Epithelial cell of esophagus (primary cell): Measurements from ENCODE around the gene NPHS1.
A peak's percentile ranks its signal among the peaks of the same experiment; 100 is the strongest.
"Not testable (repeated sequence)": the region's sequence is repeated elsewhere in the genome, so short reads cannot be mapped to it uniquely, and the experiment has no call there.

Experiments used
- DNase-seq: peaks from one replicate; pipeline ENCODE4 v3.0.0; 2010; ENCODE audit warnings: low read depth
- H3K4me3 ChIP-seq: 2 replicates; pipeline ENCODE4 v1.5.1; 2011; ENCODE audit warnings: mild to moderate bottlenecking, low read length, control low read depth
- CTCF ChIP-seq: IDR thresholded peaks from 2 replicates; pipeline ENCODE4 v1.5.1; 2011; ENCODE audit warnings: low read depth, mild to moderate bottlenecking, low read length, control low read depth, inconsistent platforms; ENCODE audit not compliant: insufficient read depth; ENCODE audit errors: missing control alignments

Gene NPHS1

GRCh38 chr19:35846038-35846668 lies 6.2 kb downstream of the NPHS1 start:
- peak; percentile 7 for TF ChIP-seq CTCF
- no peak for DNase-seq
- no peak overlapping the region for H3K4me3 ChIP-seq

GRCh38 chr19:35845215-35846037 lies 6.9 kb downstream of the NPHS1 start:
- DNase-seq, result peak; percentile 40
- TF ChIP-seq CTCF, result no peak
- no peak overlapping the region for H3K4me3 ChIP-seq

- TF ChIP-seq CTCF, result no peak
Observed at GRCh38 chr19:35844482-35845214, 7.7 kb downstream of the NPHS1 start.

GRCh38 chr19:35843676-35844481 lies 8.4 kb downstream of the NPHS1 start:
- no peak for TF ChIP-seq CTCF
- H3K4me3 ChIP-seq, result no peak overlapping the region
- DNase-seq, result no peak

More at GRCh38 chr19:35844482-35845214, 7.7 kb downstream of the NPHS1 start:
- H3K4me3 ChIP-seq, result no peak overlapping the region
- DNase-seq, result no peak

GRCh38 chr19:35842666-35843272 lies 9.5 kb downstream of the NPHS1 start:
- DNase-seq, result no peak
- no peak overlapping the region for H3K4me3 ChIP-seq
- no peak for TF ChIP-seq CTCF

- H3K4me3 ChIP-seq, result no peak overlapping the region
- no peak for DNase-seq
- TF ChIP-seq CTCF, result no peak
Observed at GRCh38 chr19:35841961-35842595, 10.2 kb downstream of the NPHS1 start.

GRCh38 chr19:35836096-35836495 lies 16.2 kb downstream of the NPHS1 start:
- H3K4me3 ChIP-seq, DNase-seq: not testable (repeated sequence)
